IMR-90 (cell line): ENCODE results near the gene SHB. TPM values are rescaled to one million over a fixed set of nuclear protein-coding genes. Genes with fewer than 3 reads are reported as not detected.

Source experiments
- ATAC-seq: fragments of 200-7000 bp; cut with Tn5 transposase; 2 replicates; pipeline ENCODE4 v1.9.1; 2020; ENCODE audit warnings: low read depth, mild to moderate bottlenecking, moderate library complexity
- BruUV-seq: library from RNA; stranded (reverse); fragments of 400-500 nt; replicated peaks from 2 replicates; lab custom pipeline; 2021; lab: Mats Ljungman, UMichigan
- CTCF ChIA-PET: fragments of 300-600 bp; formaldehyde crosslinking; extraction: SDS; loops from one replicate; lab custom pipeline; 2021; ENCODE audit warnings: antibody characterized with exemption; lab: Yijun Ruan, JAX
- POLR2A ChIA-PET: fragments of 300-600 bp; sonication (Branson Sonifier 250); formaldehyde crosslinking; loops from one replicate; lab custom pipeline; 2022; ENCODE audit warnings: antibody characterized with exemption; ENCODE audit not compliant: unreplicated experiment; lab: Charles Lee
- DNase-seq: peaks from one replicate; pipeline ENCODE4 v3.0.0; 2013
- H2AFZ ChIP-seq: replicated peaks from 2 replicates; pipeline ENCODE3; 2013; ENCODE audit warnings: low read length, mild to moderate bottlenecking; ENCODE audit not compliant: poor library complexity
- H2AK5ac ChIP-seq: 2 replicates; pipeline ENCODE4 v1.6.1; 2013; ENCODE audit warnings: low read depth, low read length, inconsistent platforms
- H2AK9ac ChIP-seq: replicated peaks from 2 replicates; pipeline ENCODE3; 2013; ENCODE audit warnings: mild to moderate bottlenecking, low read depth, low read length, moderate library complexity; ENCODE audit not compliant: poor library complexity
- H2BK120ac ChIP-seq: 2 replicates; pipeline ENCODE4 v1.6.1; 2013; ENCODE audit warnings: low read depth, low read length, inconsistent platforms
- H2BK15ac ChIP-seq: 3 replicates; pipeline ENCODE4 v1.6.1; 2013; ENCODE audit warnings: low read depth, low read length, inconsistent platforms
- H2BK20ac ChIP-seq: 2 replicates; pipeline ENCODE4 v1.6.1; 2013; ENCODE audit warnings: low read depth, mild to moderate bottlenecking, inconsistent platforms, low read length, moderate library complexity
- H2BK5ac ChIP-seq: 2 replicates; pipeline ENCODE4 v1.6.1; 2013; ENCODE audit warnings: mild to moderate bottlenecking, low read depth, low read length, inconsistent platforms; ENCODE audit not compliant: poor library complexity, severe bottlenecking
- H3K14ac ChIP-seq: replicated peaks from 2 replicates; pipeline ENCODE4 v1.6.1; 2013; ENCODE audit warnings: low read depth, low read length, inconsistent platforms
- H3K18ac ChIP-seq: 2 replicates; pipeline ENCODE4 v1.6.1; 2013; ENCODE audit warnings: low read depth, low read length, control low read depth
- H3K23ac ChIP-seq: 2 replicates; pipeline ENCODE4 v1.6.1; 2013; ENCODE audit warnings: low read depth, low read length, inconsistent platforms
- H3K27ac ChIP-seq: 2 replicates; pipeline ENCODE4 v1.5.1; 2013; ENCODE audit warnings: mild to moderate bottlenecking, control low read depth, low read length; ENCODE audit not compliant: insufficient read depth
- H3K27me3 ChIP-seq: 2 replicates; pipeline ENCODE4 v1.6.1; 2013; ENCODE audit warnings: low read length; ENCODE audit not compliant: control insufficient read depth, insufficient read depth
- H3K36me3 ChIP-seq: 2 replicates; pipeline ENCODE4 v1.6.1; 2013; ENCODE audit warnings: low read length, mixed read lengths; ENCODE audit not compliant: control insufficient read depth, insufficient read depth
- H3K4ac ChIP-seq: 2 replicates; pipeline ENCODE4 v1.6.1; 2013; ENCODE audit warnings: low read depth, low read length, inconsistent platforms
- H3K4me1 ChIP-seq: 2 replicates; pipeline ENCODE4 v1.6.1; 2013; ENCODE audit warnings: low read length, mixed read lengths; ENCODE audit not compliant: control insufficient read depth, insufficient read depth
- H3K4me2 ChIP-seq: 2 replicates; pipeline ENCODE4 v1.6.1; 2013; ENCODE audit warnings: low read depth, mild to moderate bottlenecking, control low read depth, low read length, moderate library complexity
- H3K4me3 ChIP-seq: 2 replicates; pipeline ENCODE4 v1.5.1; 2013; ENCODE audit warnings: low read depth, mild to moderate bottlenecking, control low read depth, low read length, moderate library complexity; ENCODE audit not compliant: insufficient read depth
- H3K56ac ChIP-seq: 2 replicates; pipeline ENCODE4 v1.6.1; 2013; ENCODE audit warnings: low read length, inconsistent platforms; ENCODE audit not compliant: insufficient read depth; ENCODE audit errors: extremely low read depth
- H3K79me1 ChIP-seq, 2 experiments: 2 replicates each; pipeline ENCODE4 v1.6.1; 2013; ENCODE audit warnings: low read length in 2 of 2, inconsistent platforms in 1 of 2, low read depth in 1 of 2
- H3K9ac ChIP-seq: 2 replicates; pipeline ENCODE4 v1.6.1; 2013; ENCODE audit warnings: low read depth, low read length, control low read depth
- H3K9me1 ChIP-seq: 2 replicates; pipeline ENCODE4 v1.6.1; 2013; ENCODE audit warnings: low read length, inconsistent platforms; ENCODE audit not compliant: insufficient read depth
- H3K9me3 ChIP-seq: 2 replicates; pipeline ENCODE4 v1.6.1; 2013; ENCODE audit warnings: low read length; ENCODE audit not compliant: control insufficient read depth, insufficient read depth
- H4K20me1 ChIP-seq: 2 replicates; pipeline ENCODE4 v1.6.1; 2013; ENCODE audit warnings: low read length, inconsistent platforms; ENCODE audit not compliant: insufficient read depth
- H4K5ac ChIP-seq: 2 replicates; pipeline ENCODE4 v1.6.1; 2013; ENCODE audit warnings: mild to moderate bottlenecking, low read depth, low read length, control low read depth
- H4K8ac ChIP-seq, 2 experiments: 2 replicates each; pipeline ENCODE4 v1.6.1; 2013; ENCODE audit warnings: low read depth in 2 of 2, low read length in 2 of 2, control low read depth in 1 of 2, inconsistent platforms in 1 of 2
- H4K91ac ChIP-seq: 2 replicates; pipeline ENCODE4 v1.6.1; 2013; ENCODE audit warnings: low read depth, low read length, inconsistent platforms; ENCODE audit not compliant: insufficient read depth
- BHLHE40 ChIP-seq: fragments of 150-350 bp; IDR thresholded peaks from 2 replicates; pipeline ENCODE4 v1.6.1; 2016; ENCODE audit warnings: mild to moderate bottlenecking, low read depth, low read length
- CEBPB ChIP-seq: IDR thresholded peaks from 2 replicates; pipeline ENCODE4 v1.6.1; 2012; ENCODE audit warnings: low read depth, low read length, improper control_type of control experiment
- CHD1 ChIP-seq: IDR thresholded peaks from 2 replicates; pipeline ENCODE4 v1.6.1; 2012; ENCODE audit warnings: low read depth, low read length, improper control_type of control experiment
- ELK1 ChIP-seq: fragments of 150-350 bp; IDR thresholded peaks from 2 replicates; pipeline ENCODE4 v1.6.1; 2016; ENCODE audit warnings: low read depth, mild to moderate bottlenecking, low read length, moderate library complexity, borderline replicate concordance
- FOS ChIP-seq: fragments of 150-350 bp; IDR thresholded peaks from 2 replicates; pipeline ENCODE4 v1.6.1; 2016; ENCODE audit warnings: low read depth, low read length
- MAFK ChIP-seq: IDR thresholded peaks from 2 replicates; pipeline ENCODE4 v1.6.1; 2012; ENCODE audit warnings: low read depth, low read length, improper control_type of control experiment
- MAZ ChIP-seq: IDR thresholded peaks from 2 replicates; pipeline ENCODE4 v1.6.1; 2012; ENCODE audit warnings: low read depth, mild to moderate bottlenecking, low read length, improper control_type of control experiment, moderate library complexity, borderline replicate concordance
- MXI1 ChIP-seq: IDR thresholded peaks from 2 replicates; pipeline ENCODE4 v1.6.1; 2012; ENCODE audit warnings: low read depth, mild to moderate bottlenecking, low read length, moderate library complexity, borderline replicate concordance
- NFE2L2 ChIP-seq: fragments of 150-350 bp; IDR thresholded peaks from 2 replicates; pipeline ENCODE4 v1.6.1; 2016; ENCODE audit warnings: low read depth, mild to moderate bottlenecking, low read length
- POLR2A ChIP-seq: IDR thresholded peaks from 2 replicates; pipeline ENCODE4 v1.6.1; 2012; ENCODE audit warnings: mild to moderate bottlenecking, low read depth, low read length
- RAD21 ChIP-seq: IDR thresholded peaks from 2 replicates; pipeline ENCODE4 v1.6.1; 2012; ENCODE audit warnings: low read length, improper control_type of control experiment
- RCOR1 ChIP-seq: IDR thresholded peaks from 2 replicates; pipeline ENCODE4 v1.6.1; 2012; ENCODE audit warnings: mild to moderate bottlenecking, low read length, improper control_type of control experiment; ENCODE audit not compliant: insufficient replicate concordance
- RFX5 ChIP-seq: IDR thresholded peaks from 2 replicates; pipeline ENCODE4 v1.8.0; 2012; ENCODE audit warnings: low read depth, mild to moderate bottlenecking, low read length, moderate library complexity
- SMC3 ChIP-seq: fragments of 150-350 bp; IDR thresholded peaks from 2 replicates; pipeline ENCODE4 v1.6.1; 2016; ENCODE audit warnings: low read depth, mild to moderate bottlenecking, antibody characterized with exemption, low read length, moderate library complexity
- WGBS, 2 experiments: methylation state at CpG; one replicate each; pipeline versions ENCODE4 v1.1.5 to v1.1.7; 2013; ENCODE audit warnings: missing lambda C conversion rate in 2 of 2; ENCODE audit not compliant: insufficient read length in 1 of 2; ENCODE audit errors: extremely low coverage in 2 of 2; 5-methylcytosine and 5-hydroxymethylcytosine counted together
- dilution Hi-C: fragments of 300-500 bp; cut with HindIII; formaldehyde crosslinking; loops from one replicate; pipeline ENCODE4 v1.14.3; 2018; ENCODE audit warnings: low sequenced_read_pairs; ENCODE audit not compliant: unreplicated experiment
- in situ Hi-C: fragments of 300-500 bp; cut with MboI; formaldehyde crosslinking; loops from 3 replicates; pipeline ENCODE4 v1.14.3; 2019; ENCODE audit warnings: low sequenced_read_pairs, inconsistent platforms, mixed read lengths
- intact Hi-C: fragments of 100-400 bp; cut with micrococcal nuclease; formaldehyde crosslinking; loops from 2 replicates; pipeline ENCODE4 v1.10.0; 2022
- polyA plus RNA-seq, 3 experiments: library from polyadenylated mRNA; depleted of rRNA; stranded (reverse); fragments of >200 nt; gene quantifications; 2 replicates each; pipeline ENCODE4 v1.2.3, GENCODE V29; 2012; ENCODE audit warnings: low replicate concordance in 1 of 3
- total RNA-seq: library from RNA; depleted of rRNA; stranded (reverse); fragments of >200 nt; gene quantifications from 2 replicates; pipeline ENCODE4 v1.2.3, GENCODE V29; 2012
- TF ChIP-seq, protein P1 (sequence below): conservative IDR thresholded peaks from 2 replicates; pipeline ENCODE4 v1.5.1; 2012; ENCODE audit warnings: mild to moderate bottlenecking, low read depth, low read length, improper control_type of control experiment
- TF ChIP-seq, protein P2 (sequence below): fragments of 150-350 bp; IDR thresholded peaks from 2 replicates; pipeline ENCODE4 v1.6.1; 2017; ENCODE audit warnings: mild to moderate bottlenecking, antibody characterized with exemption, low read length, low read depth

Gene SHB
- total and polyA plus RNA-seq, 2 of the 4 experiments (the other 2 are of a cell fraction), result 6.1 to 20.4 TPM

GRCh38 chr9:37960631-37961030 lies 108.4 kb downstream of the SHB start:
- peaks cover 18% of the 10 kb centered on the region for H3K4me1 ChIP-seq
- H3K23ac ChIP-seq, result no peak overlapping the region
- H3K9me3 ChIP-seq, result no peaks in the 10 kb centered on the region
- no peaks in the 10 kb centered on the region for H3K27me3 ChIP-seq
- no peak overlapping the region for H3K27ac ChIP-seq
- in situ Hi-C loops, result no loop called here
- POLR2A ChIA-PET, result no interaction called here
- no peak overlapping the region for H3K18ac ChIP-seq
- peak overlapping the region; percentile 44 for H2AK5ac ChIP-seq
- WGBS, 2 experiments, result no CpG with 5 or more reads among the region's 3 CpGs
- CTCF ChIA-PET, result no interaction called here
- BruUV-seq, result no TSS peak
- DNase-seq (no peak), ATAC-seq (no peak)
- H4K20me1 ChIP-seq, result 0 out of 2 replicates have a peak, but pooled peaks cover 3% of the 10 kb centered on the region
- dilution Hi-C loops, result no loop called here
- H3K4ac ChIP-seq, result no peak overlapping the region
- H3K4me2 ChIP-seq, result no peak overlapping the region
- no peak overlapping the region; the same call in 1 of the 2 replicates for H4K91ac ChIP-seq
- H2BK15ac ChIP-seq, result no peak overlapping the region
- H3K9ac ChIP-seq, result no peak overlapping the region
- no peak overlapping the region for H3K4me3 ChIP-seq
- no peak overlapping the region for H2AFZ ChIP-seq
- H2BK120ac ChIP-seq, result no peak overlapping the region; the same call in 1 of the 2 replicates
- TF ChIP-seq MXI1 (no peak), SMC3 (no peak), FOS (no peak), CEBPB (no peak), POLR2A (no peak), MAZ (no peak), RAD21 (no peak), ELK1 (no peak), RCOR1 (no peak), CHD1 (no peak), NFE2L2 (no peak), BHLHE40 (no peak), MAFK (no peak), RFX5 (no peak)
- TF ChIP-seq, protein P1, sequence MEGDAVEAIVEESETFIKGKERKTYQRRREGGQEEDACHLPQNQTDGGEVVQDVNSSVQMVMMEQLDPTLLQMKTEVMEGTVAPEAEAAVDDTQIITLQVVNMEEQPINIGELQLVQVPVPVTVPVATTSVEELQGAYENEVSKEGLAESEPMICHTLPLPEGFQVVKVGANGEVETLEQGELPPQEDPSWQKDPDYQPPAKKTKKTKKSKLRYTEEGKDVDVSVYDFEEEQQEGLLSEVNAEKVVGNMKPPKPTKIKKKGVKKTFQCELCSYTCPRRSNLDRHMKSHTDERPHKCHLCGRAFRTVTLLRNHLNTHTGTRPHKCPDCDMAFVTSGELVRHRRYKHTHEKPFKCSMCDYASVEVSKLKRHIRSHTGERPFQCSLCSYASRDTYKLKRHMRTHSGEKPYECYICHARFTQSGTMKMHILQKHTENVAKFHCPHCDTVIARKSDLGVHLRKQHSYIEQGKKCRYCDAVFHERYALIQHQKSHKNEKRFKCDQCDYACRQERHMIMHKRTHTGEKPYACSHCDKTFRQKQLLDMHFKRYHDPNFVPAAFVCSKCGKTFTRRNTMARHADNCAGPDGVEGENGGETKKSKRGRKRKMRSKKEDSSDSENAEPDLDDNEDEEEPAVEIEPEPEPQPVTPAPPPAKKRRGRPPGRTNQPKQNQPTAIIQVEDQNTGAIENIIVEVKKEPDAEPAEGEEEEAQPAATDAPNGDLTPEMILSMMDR, result no peak
- TF ChIP-seq, protein P2, sequence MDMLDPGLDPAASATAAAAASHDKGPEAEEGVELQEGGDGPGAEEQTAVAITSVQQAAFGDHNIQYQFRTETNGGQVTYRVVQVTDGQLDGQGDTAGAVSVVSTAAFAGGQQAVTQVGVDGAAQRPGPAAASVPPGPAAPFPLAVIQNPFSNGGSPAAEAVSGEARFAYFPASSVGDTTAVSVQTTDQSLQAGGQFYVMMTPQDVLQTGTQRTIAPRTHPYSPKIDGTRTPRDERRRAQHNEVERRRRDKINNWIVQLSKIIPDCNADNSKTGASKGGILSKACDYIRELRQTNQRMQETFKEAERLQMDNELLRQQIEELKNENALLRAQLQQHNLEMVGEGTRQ, result no peak
- peaks cover 27% of the 10 kb centered on the region for H3K36me3 ChIP-seq
- no peak overlapping the region for H4K8ac ChIP-seq
- no peak overlapping the region; the same call in 1 of the 2 replicates for H3K14ac ChIP-seq
- peaks cover 43% of the 10 kb centered on the region for H3K9me1 ChIP-seq
- H2BK5ac ChIP-seq, result no peak overlapping the region
- no peak overlapping the region for H2BK20ac ChIP-seq
- H3K79me1 ChIP-seq, result peaks cover 67 to 96% of the 10 kb centered on the region in 2 experiments
- H4K5ac ChIP-seq, result no peak overlapping the region
- H3K56ac ChIP-seq, result no peak overlapping the region
- intact Hi-C loops, result no loop called here
- no peak overlapping the region for H2AK9ac ChIP-seq
